ENCODE results near the gene TMEM52B.

GRCh38 chr12:10179776-10180181, 947 bp downstream of the TMEM52B start:
- no peak for TF ChIP-seq CTCF (IDR thresholded peaks at IDR 0.05 in 4 of 5, conservative IDR thresholded peaks at IDR 0.05 in 1 of 5)
- no peak for TF ChIP-seq POLR2A (IDR thresholded peaks at IDR 0.05)
